Colonic mucosa (tissue), 4 donors: ENCODE data around the gene RECQL5. TPM values are rescaled to one million over a fixed set of nuclear protein-coding genes. Genes with fewer than 3 reads are reported as not detected.

Source experiments
- DNase-seq: peaks from one replicate; pipeline ENCODE4 v3.0.0-alpha.2; 2020
- H3K27ac ChIP-seq: fragments of 200-600 bp; one replicate; pipeline ENCODE4 v1.8.0; 2021
- H3K27me3 ChIP-seq: fragments of 200-600 bp; one replicate; pipeline ENCODE4 v1.8.0; 2021
- H3K36me3 ChIP-seq: fragments of 200-600 bp; one replicate; pipeline ENCODE4 v1.8.0; 2021
- H3K4me1 ChIP-seq: fragments of 200-600 bp; one replicate; pipeline ENCODE4 v1.8.0; 2021; ENCODE audit warnings: mild to moderate bottlenecking
- H3K4me3 ChIP-seq: fragments of 200-600 bp; one replicate; pipeline ENCODE4 v1.8.0; 2021
- H3K9ac ChIP-seq, 2 donors: one replicate each; pipeline ENCODE4 v1.7.0; 2013; ENCODE audit warnings: control low read depth in 2 of 2, low read depth in 2 of 2, low read length in 2 of 2
- H3K9me3 ChIP-seq: fragments of 200-600 bp; one replicate; pipeline ENCODE4 v1.8.0; 2021
- intact Hi-C: fragments of 100-400 bp; cut with DNase I; formaldehyde crosslinking; loops from one replicate; pipeline ENCODE4 v1.14.1; 2022
- total RNA-seq, 2 donors: library from RNA; stranded (reverse); fragmentation: NEBNext Ultra II Directional in 1 of 2; extraction: Animal tissue kit (Norgen Biotek cat#: 25700) in 1 of 2; gene quantifications; one replicate each; pipeline ENCODE4 v1.2.1, GENCODE V29; 2021
- TF ChIP-seq, protein P1 (sequence below): fragments of 200-600 bp; IDR thresholded peaks from one replicate; pipeline ENCODE4 v1.8.0; 2022; ENCODE audit warnings: antibody characterized with exemption, mild to moderate bottlenecking
- donor health status: healthy.
- donor health status: DM: no; HTN: no; CAD: no.
- donor health status: DM: no; HTN: no; CAD: no.

The RECQL5 gene
- total RNA-seq, 2 donors from 2014 or later = 18.7 to 43.1 TPM

DNA sequence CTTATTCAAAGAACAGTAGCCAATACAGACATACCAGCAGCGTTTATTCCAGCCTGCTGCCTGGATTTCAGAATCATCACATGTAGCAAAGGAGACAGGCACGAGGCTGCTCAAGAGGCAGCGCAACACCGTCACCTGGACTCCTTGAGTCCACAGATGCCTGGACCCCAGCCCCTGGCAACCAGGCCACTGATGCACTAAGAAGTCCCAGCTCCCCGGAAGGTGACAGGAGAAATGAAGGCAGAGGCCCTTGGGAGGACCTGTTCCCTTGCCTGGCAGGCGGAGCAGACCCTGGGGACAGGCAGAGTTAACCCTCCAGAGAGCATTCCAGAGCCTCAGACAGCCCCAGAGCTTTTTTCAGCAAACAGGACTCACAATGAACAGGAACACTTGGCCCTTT, 17.3 kb downstream of the RECQL5 start:
- Histone ChIP-seq H3K36me3 (no peaks in the 10 kb centered on the region), H3K4me3 (no peak overlapping the region), H3K4me1 (no peaks in the 10 kb centered on the region), H3K27ac (no peak overlapping the region), H3K9ac (no peak overlapping the region), H3K9me3 (no peaks in the 10 kb centered on the region), H3K27me3 (no peaks in the 10 kb centered on the region)
- intact Hi-C loops = no loop called here
- TF ChIP-seq, protein P1, sequence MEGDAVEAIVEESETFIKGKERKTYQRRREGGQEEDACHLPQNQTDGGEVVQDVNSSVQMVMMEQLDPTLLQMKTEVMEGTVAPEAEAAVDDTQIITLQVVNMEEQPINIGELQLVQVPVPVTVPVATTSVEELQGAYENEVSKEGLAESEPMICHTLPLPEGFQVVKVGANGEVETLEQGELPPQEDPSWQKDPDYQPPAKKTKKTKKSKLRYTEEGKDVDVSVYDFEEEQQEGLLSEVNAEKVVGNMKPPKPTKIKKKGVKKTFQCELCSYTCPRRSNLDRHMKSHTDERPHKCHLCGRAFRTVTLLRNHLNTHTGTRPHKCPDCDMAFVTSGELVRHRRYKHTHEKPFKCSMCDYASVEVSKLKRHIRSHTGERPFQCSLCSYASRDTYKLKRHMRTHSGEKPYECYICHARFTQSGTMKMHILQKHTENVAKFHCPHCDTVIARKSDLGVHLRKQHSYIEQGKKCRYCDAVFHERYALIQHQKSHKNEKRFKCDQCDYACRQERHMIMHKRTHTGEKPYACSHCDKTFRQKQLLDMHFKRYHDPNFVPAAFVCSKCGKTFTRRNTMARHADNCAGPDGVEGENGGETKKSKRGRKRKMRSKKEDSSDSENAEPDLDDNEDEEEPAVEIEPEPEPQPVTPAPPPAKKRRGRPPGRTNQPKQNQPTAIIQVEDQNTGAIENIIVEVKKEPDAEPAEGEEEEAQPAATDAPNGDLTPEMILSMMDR = no peak
- DNase-seq = no peak

GRCh38 chr17:75647921-75648320, 19.0 kb downstream of the RECQL5 start:
- no peaks in the 10 kb centered on the region for H3K27me3 ChIP-seq
- H3K36me3 ChIP-seq = no peaks in the 10 kb centered on the region
- no peaks in the 10 kb centered on the region for H3K4me1 ChIP-seq
- H3K4me3 ChIP-seq = no peak overlapping the region
- TF ChIP-seq, protein P1 = no peak
- H3K27ac ChIP-seq = no peak overlapping the region
- no peaks in the 10 kb centered on the region for H3K9me3 ChIP-seq
- no peak for DNase-seq
- intact Hi-C loops = no loop called here
- H3K9ac ChIP-seq = no peak overlapping the region

DNA sequence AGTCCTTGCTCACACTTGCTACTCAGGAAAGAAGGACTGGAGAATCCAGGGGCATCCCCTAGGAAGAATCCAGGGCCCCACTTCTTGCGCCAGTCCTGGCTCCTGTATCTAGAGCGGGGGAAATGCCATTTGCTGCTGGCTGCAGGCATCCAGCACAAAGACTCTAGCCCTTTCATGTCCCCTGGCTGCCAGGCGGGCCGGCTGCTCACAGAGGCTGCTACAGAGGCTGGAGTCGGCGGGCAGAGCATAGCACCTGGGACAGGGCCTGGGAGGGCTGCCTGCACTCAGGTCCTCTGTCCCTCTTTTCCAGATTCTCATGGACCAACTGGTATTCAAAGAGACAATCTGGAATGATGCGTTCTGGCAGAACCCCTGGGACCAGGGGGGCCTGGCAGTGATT, 19.9 kb downstream of the RECQL5 start:
- H3K4me1 ChIP-seq = peaks cover 1% of the 10 kb centered on the region
- DNase-seq = no peak
- TF ChIP-seq, protein P1 = no peak
- peak overlapping the region; percentile 97 for H3K27ac ChIP-seq
- no peaks in the 10 kb centered on the region for H3K9me3 ChIP-seq
- peak overlapping the region; percentile 20 to 84 for H3K9ac ChIP-seq
- H3K36me3 ChIP-seq = no peaks in the 10 kb centered on the region
- H3K27me3 ChIP-seq = no peaks in the 10 kb centered on the region
- no peak overlapping the region for H3K4me3 ChIP-seq
- intact Hi-C loops = no loop called here

- intact Hi-C loops = no loop called here
- Histone ChIP-seq H3K4me3 (no peak overlapping the region), H3K9me3 (no peaks in the 10 kb centered on the region), H3K27me3 (no peaks in the 10 kb centered on the region), H3K9ac (peak overlapping the region; percentile 20 to 84), H3K27ac (peak overlapping the region; percentile 97), H3K4me1 (peaks cover 3% of the 10 kb centered on the region), H3K36me3 (no peaks in the 10 kb centered on the region)
- no peak for DNase-seq
- TF ChIP-seq, protein P1 = no peak
These were observed 20.3 kb downstream of the RECQL5 start for GRCh38 chr17:75646638-75646992.

GRCh38 chr17:75645889-75646637, 20.9 kb downstream of the RECQL5 start:
- Histone ChIP-seq H3K9ac (peak overlapping the region; percentile 54 to 84), H3K36me3 (no peaks in the 10 kb centered on the region), H3K9me3 (no peaks in the 10 kb centered on the region), H3K27me3 (no peaks in the 10 kb centered on the region), H3K4me1 (peaks cover 3% of the 10 kb centered on the region), H3K4me3 (no peak overlapping the region), H3K27ac (peak overlapping the region; percentile 97)
- intact Hi-C loops = no loop called here
- TF ChIP-seq, protein P1 = no peak
- peak; percentile 92 for DNase-seq
